AG10803 (cell line): ENCODE measurements around the gene CD180.

Experiments used
- DNase-seq: peaks from one replicate; pipeline ENCODE4 v3.0.0; 2010; ENCODE audit warnings: low read depth
- H3K4me3 ChIP-seq: 2 replicates; pipeline ENCODE4 v1.5.1; 2011; ENCODE audit warnings: mild to moderate bottlenecking, low read length, control low read depth
- CTCF ChIP-seq: conservative IDR thresholded peaks from 2 replicates; pipeline ENCODE4 v1.5.1; 2011; ENCODE audit warnings: mild to moderate bottlenecking, low read length, control low read depth, inconsistent platforms

CD180 gene

GRCh38 chr5:67160985-67161384 lies 35.6 kb downstream of the CD180 start:
- no peak overlapping the region for H3K4me3 ChIP-seq
- peak; percentile 80 for DNase-seq
- TF ChIP-seq CTCF: no peak

- no peak overlapping the region for H3K4me3 ChIP-seq
- no peak for TF ChIP-seq CTCF
- no peak for DNase-seq
These were observed 36.3 kb downstream of the CD180 start for GRCh38 chr5:67160272-67160671.

GRCh38 chr5:67156976-67157583 lies 39.5 kb downstream of the CD180 start:
- H3K4me3 ChIP-seq: no peak overlapping the region
- peak; percentile 83 for TF ChIP-seq CTCF
- DNase-seq: no peak

GRCh38 chr5:67154556-67155206 lies 41.9 kb downstream of the CD180 start:
- no peak for DNase-seq
- TF ChIP-seq CTCF: no peak
- no peak overlapping the region for H3K4me3 ChIP-seq

GRCh38 chr5:67153292-67153691 lies 43.3 kb downstream of the CD180 start:
- no peak overlapping the region for H3K4me3 ChIP-seq
- no peak for TF ChIP-seq CTCF
- DNase-seq: no peak

GRCh38 chr5:67152400-67152799 lies 44.2 kb downstream of the CD180 start:
- no peak overlapping the region for H3K4me3 ChIP-seq
- TF ChIP-seq CTCF: no peak
- no peak for DNase-seq

GRCh38 chr5:67149951-67150523 lies 46.6 kb downstream of the CD180 start:
- peak; percentile 43 for DNase-seq
- peak; percentile 82 for TF ChIP-seq CTCF
- H3K4me3 ChIP-seq: no peak overlapping the region
